Brain microvascular endothelial cell (primary cell): Measurements from ENCODE around the gene PKM.

Source experiments
- DNase-seq: peaks from one replicate; pipeline ENCODE4 v3.0.0-alpha.2; 2020
- H3K27ac ChIP-seq: fragments of 250-450 bp; sonication (Bioruptor Pico); 2 replicates; pipeline ENCODE4 v1.5.1; 2020; ENCODE audit warnings: mild to moderate bottlenecking, moderate library complexity
- H3K27me3 ChIP-seq: fragments of 250-450 bp; sonication (Bioruptor Pico); replicated peaks from 2 replicates; pipeline ENCODE4 v1.5.1; 2020; ENCODE audit warnings: mild to moderate bottlenecking
- H3K36me3 ChIP-seq: fragments of 250-450 bp; sonication (Bioruptor Pico); replicated peaks from 2 replicates; pipeline ENCODE4 v1.5.1; 2020; ENCODE audit warnings: mild to moderate bottlenecking
- H3K4me3 ChIP-seq: 2 replicates; pipeline ENCODE4 v1.5.1; 2011; ENCODE audit warnings: low read depth, mild to moderate bottlenecking, control low read depth, low read length, moderate library complexity
- CTCF ChIP-seq: IDR thresholded peaks from 2 replicates; pipeline ENCODE4 v1.5.1; 2011; ENCODE audit warnings: low read depth, mild to moderate bottlenecking, moderate library complexity, low read length, control low read depth, inconsistent platforms; ENCODE audit errors: missing control alignments
- in situ Hi-C: cut with HindIII; loops from 2 replicates; pipeline ENCODE4 v1.10.0; 2017; ENCODE audit warnings: low sequenced_read_pairs, low pct_ligation_motif_present

PKM gene

GRCh38 chr15:72238586-72238985 lies 7.6 kb upstream of the PKM start:
- H3K36me3 ChIP-seq, result peaks cover 16% of the 10 kb centered on the region
- in situ Hi-C loops, result no loop called here
- no peak for TF ChIP-seq CTCF
- no peak for DNase-seq
- no peaks in the 10 kb centered on the region for H3K27me3 ChIP-seq
- no peak overlapping the region for H3K4me3 ChIP-seq
- no peak overlapping the region for H3K27ac ChIP-seq

- in situ Hi-C loops, result no loop called here
- no peak for DNase-seq
- H3K36me3 ChIP-seq, result peaks cover 16% of the 10 kb centered on the region
- H3K27ac ChIP-seq, result peak overlapping the region; percentile 95
- no peaks in the 10 kb centered on the region for H3K27me3 ChIP-seq
- no peak for TF ChIP-seq CTCF
- H3K4me3 ChIP-seq, result no peak overlapping the region
These were observed 6.8 kb upstream of the PKM start for GRCh38 chr15:72237853-72238224.

- DNase-seq, result peak; percentile 97
- in situ Hi-C loops, result no loop called here
- Histone ChIP-seq H3K36me3 (peaks cover 14% of the 10 kb centered on the region), H3K27ac (peak overlapping the region; percentile 95), H3K27me3 (no peaks in the 10 kb centered on the region), H3K4me3 (peak overlapping the region; percentile 50)
- no peak for TF ChIP-seq CTCF
These were observed 6.3 kb upstream of the PKM start for GRCh38 chr15:72237029-72237852.

GRCh38 chr15:72236381-72237003 lies 5.5 kb upstream of the PKM start:
- peak overlapping the region; percentile 50 for H3K4me3 ChIP-seq

GRCh38 chr15:72235298-72235697 lies 4.3 kb upstream of the PKM start:
- no peaks in the 10 kb centered on the region for H3K36me3 ChIP-seq
- no peaks in the 10 kb centered on the region for H3K27me3 ChIP-seq
- no peak for TF ChIP-seq CTCF
- no peak for DNase-seq
- H3K27ac ChIP-seq, result no peak overlapping the region
- in situ Hi-C loops, result no loop called here
- H3K4me3 ChIP-seq, result no peak overlapping the region

More at GRCh38 chr15:72236381-72237003, 5.5 kb upstream of the PKM start:
- TF ChIP-seq CTCF, result no peak
- H3K27me3 ChIP-seq, result no peaks in the 10 kb centered on the region
- peaks cover 9% of the 10 kb centered on the region for H3K36me3 ChIP-seq
- DNase-seq, result no peak
- peak overlapping the region; percentile 95 for H3K27ac ChIP-seq
- in situ Hi-C loops, result no loop called here

GRCh38 chr15:72233769-72234168 lies 2.8 kb upstream of the PKM start:
- no peak for TF ChIP-seq CTCF
- in situ Hi-C loops, result no loop called here
- H3K4me3 ChIP-seq, result no peak overlapping the region
- no peaks in the 10 kb centered on the region for H3K27me3 ChIP-seq
- H3K27ac ChIP-seq, result no peak overlapping the region
- no peak for DNase-seq
- H3K36me3 ChIP-seq, result peaks cover 6% of the 10 kb centered on the region
